Measurements from ENCODE around the gene ADGRL2.

DNA sequence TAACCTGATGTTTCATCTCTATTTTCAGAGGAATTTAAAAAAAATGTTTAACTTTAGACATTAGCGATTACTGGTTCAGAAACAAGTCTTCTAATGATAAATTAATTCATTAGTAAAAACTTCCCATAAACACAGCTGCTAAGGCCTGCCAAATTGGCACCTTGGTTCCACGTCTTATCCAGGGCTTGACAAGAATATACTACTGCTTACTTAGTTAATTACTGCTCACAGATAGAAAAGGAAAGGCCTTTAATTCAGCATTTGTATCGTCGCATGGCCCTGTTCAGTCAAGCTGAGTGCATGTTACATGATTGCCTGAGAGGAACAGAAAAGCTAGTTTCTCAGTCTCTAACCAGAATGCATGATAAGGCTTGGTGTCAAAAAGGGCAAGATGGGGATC is 84.6 kb downstream of the ADGRL2 start:
- TF ChIP-seq POLR2AphosphoS5 (IDR thresholded peaks at IDR 0.05) (no peak), EP300 (IDR thresholded peaks at IDR 0.05) (no peak), POLR2A (IDR thresholded peaks at IDR 0.05; ENCODE audit: low read depth) (no peak)
- TF ChIP-seq, protein P1, sequence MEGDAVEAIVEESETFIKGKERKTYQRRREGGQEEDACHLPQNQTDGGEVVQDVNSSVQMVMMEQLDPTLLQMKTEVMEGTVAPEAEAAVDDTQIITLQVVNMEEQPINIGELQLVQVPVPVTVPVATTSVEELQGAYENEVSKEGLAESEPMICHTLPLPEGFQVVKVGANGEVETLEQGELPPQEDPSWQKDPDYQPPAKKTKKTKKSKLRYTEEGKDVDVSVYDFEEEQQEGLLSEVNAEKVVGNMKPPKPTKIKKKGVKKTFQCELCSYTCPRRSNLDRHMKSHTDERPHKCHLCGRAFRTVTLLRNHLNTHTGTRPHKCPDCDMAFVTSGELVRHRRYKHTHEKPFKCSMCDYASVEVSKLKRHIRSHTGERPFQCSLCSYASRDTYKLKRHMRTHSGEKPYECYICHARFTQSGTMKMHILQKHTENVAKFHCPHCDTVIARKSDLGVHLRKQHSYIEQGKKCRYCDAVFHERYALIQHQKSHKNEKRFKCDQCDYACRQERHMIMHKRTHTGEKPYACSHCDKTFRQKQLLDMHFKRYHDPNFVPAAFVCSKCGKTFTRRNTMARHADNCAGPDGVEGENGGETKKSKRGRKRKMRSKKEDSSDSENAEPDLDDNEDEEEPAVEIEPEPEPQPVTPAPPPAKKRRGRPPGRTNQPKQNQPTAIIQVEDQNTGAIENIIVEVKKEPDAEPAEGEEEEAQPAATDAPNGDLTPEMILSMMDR (IDR thresholded peaks at IDR 0.05), result no peak

Data from esophagus muscularis mucosa (tissue), 4 donors.